Keratinocyte (primary cell): ENCODE results near the gene METAP1D. TPM values are rescaled to one million over a fixed set of nuclear protein-coding genes. Genes with fewer than 3 reads are reported as not detected.
A peak's percentile ranks its signal among the peaks of the same experiment; 100 is the strongest.

Experiments used
- DNase-seq: peaks from one replicate; pipeline ENCODE4 v3.0.0-alpha.2; 2011; ENCODE audit warnings: low read depth, missing footprints, low spot score
- FAIRE-seq: peaks from 2 replicates; lab custom pipeline; 2011; peaks lifted over from hg19 to GRCh38; lab: Jason Lieb, UNC
- H2AFZ ChIP-seq: 2 replicates; pipeline ENCODE4 v1.6.0; 2012; ENCODE audit warnings: low read length, control low read depth, inconsistent platforms; ENCODE audit not compliant: control insufficient read depth
- H3K27ac ChIP-seq: 2 replicates; pipeline ENCODE4 v1.5.1; 2011; ENCODE audit warnings: low read length; ENCODE audit not compliant: control insufficient read depth, insufficient read depth
- H3K27me3 ChIP-seq: 3 replicates; pipeline ENCODE4 v1.6.0; 2011; ENCODE audit warnings: low read length; ENCODE audit not compliant: control insufficient read depth, insufficient read depth; ENCODE audit errors: extremely low read depth
- H3K36me3 ChIP-seq, 2 experiments: 2 replicates in 1 of 2; 3 replicates in 1 of 2; pipeline ENCODE4 v1.5.1; 2011; ENCODE audit warnings: low read length in 2 of 2, mild to moderate bottlenecking in 1 of 2; ENCODE audit not compliant: control insufficient read depth in 2 of 2, insufficient read depth in 2 of 2; ENCODE audit errors: extremely low read depth in 1 of 2
- H3K4me1 ChIP-seq: 3 replicates; pipeline ENCODE4 v1.5.1; 2011; ENCODE audit warnings: low read length; ENCODE audit not compliant: control insufficient read depth, insufficient read depth; ENCODE audit errors: extremely low read depth
- H3K4me2 ChIP-seq: 3 replicates; pipeline ENCODE4 v1.6.0; 2011; ENCODE audit warnings: low read depth, low read length; ENCODE audit not compliant: control insufficient read depth, insufficient read depth; ENCODE audit errors: extremely low read depth
- H3K4me3 ChIP-seq, 3 experiments: fragments of 200-600 bp in 1 of 3; sonication (generic) in 1 of 3; 2 replicates in 2 of 3; 3 replicates in 1 of 3; pipeline ENCODE4 v1.5.1; 2011 to 2016; ENCODE audit warnings: low read length in 3 of 3, mild to moderate bottlenecking in 3 of 3, control low read depth in 2 of 3, inconsistent platforms in 1 of 3, low read depth in 1 of 3, mixed read lengths in 1 of 3, mixed run types in 1 of 3, moderate library complexity in 1 of 3; ENCODE audit not compliant: control insufficient read depth in 2 of 3, insufficient read depth in 2 of 3; ENCODE audit errors: extremely low read depth in 1 of 3
- H3K79me2 ChIP-seq: 2 replicates; pipeline ENCODE4 v1.6.0; 2012; ENCODE audit warnings: low read length; ENCODE audit not compliant: control insufficient read depth, insufficient read depth
- H3K9ac ChIP-seq: 3 replicates; pipeline ENCODE4 v1.6.0; 2011; ENCODE audit warnings: low read length; ENCODE audit not compliant: control insufficient read depth, insufficient read depth; ENCODE audit errors: extremely low read depth
- H3K9me1 ChIP-seq: 3 replicates; pipeline ENCODE4 v1.6.0; 2011; ENCODE audit warnings: low read length; ENCODE audit not compliant: control insufficient read depth, insufficient read depth; ENCODE audit errors: extremely low read depth
- H3K9me3 ChIP-seq: 2 replicates; pipeline ENCODE4 v1.5.1; 2012; ENCODE audit warnings: low read depth, low read length; ENCODE audit not compliant: control insufficient read depth
- H4K20me1 ChIP-seq: 3 replicates; pipeline ENCODE4 v1.6.0; 2011; ENCODE audit warnings: low read length; ENCODE audit not compliant: control insufficient read depth, insufficient read depth; ENCODE audit errors: extremely low read depth
- EZH2 ChIP-seq: IDR thresholded peaks from one replicate; pipeline ENCODE4 v1.6.1; 2012; ENCODE audit warnings: inconsistent platforms, mild to moderate bottlenecking, low read length, moderate library complexity
- dilution Hi-C: fragments of 300-500 bp; cut with MboI; formaldehyde crosslinking; loops from one replicate; pipeline ENCODE4 v1.7.0; 2020; ENCODE audit warnings: low sequenced_read_pairs; ENCODE audit not compliant: extremely low pct_ligation_motif_present
- polyA plus RNA-seq, 5 experiments: library from polyadenylated mRNA; depleted of rRNA in 3 of 5; stranded (reverse) in 3 of 5; stranded (forward) in 1 of 5; unstranded in 1 of 5; fragments of >200 nt; gene quantifications; 1 replicate in 1 of 5; 2 replicates in 3 of 5; 3 replicates in 1 of 5; pipeline versions ENCODE4 v1.2.1 to v1.2.3, GENCODE V29; 2011 to 2012; ENCODE audit warnings: missing spikeins in 2 of 5, low read depth in 1 of 5, low replicate concordance in 1 of 5
- TF ChIP-seq, protein P1 (sequence below), 3 experiments: IDR thresholded peaks in 1 of 3; conservative IDR thresholded peaks in 1 of 3; optimal IDR thresholded peaks in 1 of 3; 2 replicates in 2 of 3; 3 replicates in 1 of 3; pipeline versions ENCODE3 to v1.5.1; 2011; ENCODE audit warnings: low read length in 3 of 3, mild to moderate bottlenecking in 3 of 3, moderate library complexity in 2 of 3, control low read depth in 1 of 3, inconsistent platforms in 1 of 3; ENCODE audit not compliant: insufficient read depth in 2 of 3; ENCODE audit errors: extremely low read depth in 1 of 3

Gene METAP1D
- polyA plus RNA-seq, 1 donor (not counting 4 experiments of a cell fraction or from before 2014, with no cell fraction given) = 5.1 TPM

DNA sequence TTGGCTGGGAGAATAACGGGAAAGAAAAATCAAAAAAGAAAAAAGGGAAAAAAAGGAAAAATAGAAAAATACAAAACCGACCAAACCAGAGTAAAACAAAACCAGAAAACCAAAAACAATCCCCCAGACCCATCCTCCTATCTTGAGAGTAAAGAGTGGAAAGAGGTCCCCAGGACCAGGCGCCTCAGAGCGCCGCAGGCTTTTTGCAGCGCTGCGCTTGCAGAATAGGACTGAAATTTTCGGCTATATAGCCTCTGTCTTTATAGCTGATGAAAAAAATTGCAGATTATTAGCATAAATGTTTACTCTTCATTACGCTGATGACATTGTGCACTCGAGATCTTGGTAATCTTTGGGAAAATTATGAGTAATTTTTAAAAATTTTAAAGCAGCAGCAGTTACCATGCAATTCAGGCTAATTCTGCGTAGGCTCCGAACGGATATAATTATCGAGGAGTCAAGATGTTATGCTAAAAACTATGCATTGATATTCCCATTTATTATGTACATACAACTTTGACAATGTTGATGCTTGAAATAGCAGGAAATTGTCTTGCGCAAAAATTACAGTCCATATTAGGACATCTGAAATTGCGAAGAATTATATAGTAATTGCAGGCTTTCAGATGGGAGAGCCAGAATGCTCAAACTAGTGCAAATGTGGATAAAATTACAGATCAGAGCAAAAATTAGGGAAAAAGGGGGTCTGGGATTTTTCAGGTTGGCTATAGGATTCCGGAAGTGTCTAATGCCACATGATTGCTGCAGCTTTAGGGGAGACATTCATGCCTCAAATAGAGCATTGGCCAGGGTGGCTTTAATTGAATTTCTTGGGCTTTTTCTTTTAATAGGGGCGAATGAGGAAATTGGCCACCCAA lies 93.9 kb downstream of the METAP1D start:
- H3K4me3 ChIP-seq = no peak overlapping the region
- dilution Hi-C loops = no loop called here
- H3K36me3 ChIP-seq = no peaks in the 10 kb centered on the region
- H3K9ac ChIP-seq = no peak overlapping the region
- DNase-seq = no peak
- H3K4me2 ChIP-seq = peak overlapping the region; percentile 58
- peaks cover 35% of the 10 kb centered on the region for H3K4me1 ChIP-seq
- H3K9me3 ChIP-seq = no peaks in the 10 kb centered on the region
- no peaks in the 10 kb centered on the region for H4K20me1 ChIP-seq
- peaks cover 61% of the 10 kb centered on the region for H3K27me3 ChIP-seq
- H2AFZ ChIP-seq = no peak overlapping the region
- H3K27ac ChIP-seq = no peak overlapping the region
- H3K79me2 ChIP-seq = no peaks in the 10 kb centered on the region
- H3K9me1 ChIP-seq = no peaks in the 10 kb centered on the region
- FAIRE-seq = no peak
- TF ChIP-seq EZH2 = peak; percentile 45
- TF ChIP-seq, protein P1, sequence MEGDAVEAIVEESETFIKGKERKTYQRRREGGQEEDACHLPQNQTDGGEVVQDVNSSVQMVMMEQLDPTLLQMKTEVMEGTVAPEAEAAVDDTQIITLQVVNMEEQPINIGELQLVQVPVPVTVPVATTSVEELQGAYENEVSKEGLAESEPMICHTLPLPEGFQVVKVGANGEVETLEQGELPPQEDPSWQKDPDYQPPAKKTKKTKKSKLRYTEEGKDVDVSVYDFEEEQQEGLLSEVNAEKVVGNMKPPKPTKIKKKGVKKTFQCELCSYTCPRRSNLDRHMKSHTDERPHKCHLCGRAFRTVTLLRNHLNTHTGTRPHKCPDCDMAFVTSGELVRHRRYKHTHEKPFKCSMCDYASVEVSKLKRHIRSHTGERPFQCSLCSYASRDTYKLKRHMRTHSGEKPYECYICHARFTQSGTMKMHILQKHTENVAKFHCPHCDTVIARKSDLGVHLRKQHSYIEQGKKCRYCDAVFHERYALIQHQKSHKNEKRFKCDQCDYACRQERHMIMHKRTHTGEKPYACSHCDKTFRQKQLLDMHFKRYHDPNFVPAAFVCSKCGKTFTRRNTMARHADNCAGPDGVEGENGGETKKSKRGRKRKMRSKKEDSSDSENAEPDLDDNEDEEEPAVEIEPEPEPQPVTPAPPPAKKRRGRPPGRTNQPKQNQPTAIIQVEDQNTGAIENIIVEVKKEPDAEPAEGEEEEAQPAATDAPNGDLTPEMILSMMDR (optimal IDR thresholded peaks at IDR 0.05 in 1 of 3, IDR thresholded peaks at IDR 0.05 in 1 of 3, conservative IDR thresholded peaks at IDR 0.05 in 1 of 3; ENCODE audit: extremely low read depth in 1 of 3, insufficient read depth in 2 of 3, low read length in 3 of 3) = no peak

DNA sequence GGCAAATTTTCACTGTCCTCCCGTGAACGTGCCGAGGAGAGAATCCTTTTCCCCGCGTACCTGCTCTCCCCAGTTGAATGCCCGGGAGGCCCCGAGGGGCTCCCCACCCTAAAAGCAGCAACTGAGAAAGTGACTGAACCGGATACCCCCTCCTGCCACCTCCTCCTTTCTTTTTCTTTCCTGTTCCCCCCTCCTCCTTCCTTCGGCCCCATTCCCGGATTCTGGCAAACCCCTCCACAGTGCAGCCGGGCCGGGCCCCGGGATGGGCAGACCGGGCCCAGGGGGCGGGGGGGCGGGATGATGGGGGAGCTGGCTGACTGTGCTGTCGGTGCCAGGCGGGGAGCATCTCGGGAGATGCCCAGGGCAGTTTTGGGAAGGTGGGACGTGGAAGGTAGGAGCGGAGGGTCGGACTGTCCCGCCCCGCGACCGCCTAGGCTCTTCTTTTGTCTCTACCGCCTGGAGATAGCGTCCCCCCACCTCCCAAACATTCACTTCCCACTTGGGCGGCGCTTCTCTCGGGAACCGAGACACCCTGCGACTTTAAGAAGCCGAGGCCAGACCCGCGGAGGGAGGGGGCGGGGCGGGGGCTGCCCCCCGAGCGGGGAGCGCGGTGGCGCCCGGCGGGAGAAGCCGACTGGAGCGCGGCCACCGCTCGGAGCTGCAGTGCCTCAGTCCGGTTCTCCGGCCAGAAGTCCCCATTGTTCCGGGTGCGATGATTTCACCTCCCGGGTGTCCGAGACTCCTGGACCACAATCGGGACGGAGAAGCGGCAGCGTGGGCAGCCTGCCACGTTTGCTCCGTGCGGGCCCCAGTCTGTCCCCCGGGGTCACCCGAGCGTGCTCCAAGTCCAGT lies 94.8 kb downstream of the METAP1D start:
- no peaks in the 10 kb centered on the region for H4K20me1 ChIP-seq
- peak overlapping the region; percentile 45 to 72 (median 71) for H3K4me3 ChIP-seq
- H3K27ac ChIP-seq = peak overlapping the region; percentile 92
- peaks cover 52% of the 10 kb centered on the region for H3K27me3 ChIP-seq
- H3K9me3 ChIP-seq = no peaks in the 10 kb centered on the region
- TF ChIP-seq, protein P1 (optimal IDR thresholded peaks at IDR 0.05 in 1 of 3, IDR thresholded peaks at IDR 0.05 in 1 of 3, conservative IDR thresholded peaks at IDR 0.05 in 1 of 3; ENCODE audit: extremely low read depth in 1 of 3, insufficient read depth in 2 of 3, low read length in 3 of 3) = no peak
- TF ChIP-seq EZH2 = peak; percentile 47
- H3K9ac ChIP-seq = peak overlapping the region; percentile 88
- no peaks in the 10 kb centered on the region for H3K36me3 ChIP-seq
- H3K9me1 ChIP-seq = no peaks in the 10 kb centered on the region
- dilution Hi-C loops = no loop called here
- DNase-seq = no peak
- H3K4me2 ChIP-seq = peak overlapping the region; percentile 91
- H2AFZ ChIP-seq = peak overlapping the region; percentile 57
- FAIRE-seq = no peak
- H3K4me1 ChIP-seq = peaks cover 43% of the 10 kb centered on the region
- H3K79me2 ChIP-seq = no peaks in the 10 kb centered on the region
